K562 (cell line): ENCODE measurements around the gene TUBGCP6. TPM values are rescaled to one million over a fixed set of nuclear protein-coding genes. Genes with fewer than 3 reads are reported as not detected.

Source experiments
- BACH1 ChIP-seq: fragments of 200-800 bp; sonication (Bioruptor generic); IDR thresholded peaks from 2 replicates; pipeline ENCODE4 v1.6.1; 2016; ENCODE audit warnings: missing genetic modification characterization, missing compliant biosample characterization
- BRD4 ChIP-seq: fragments of 200-600 bp; sonication (generic); IDR thresholded peaks from 2 replicates; pipeline ENCODE4 v1.6.1; 2017; ENCODE audit warnings: inconsistent platforms
- CC2D1A ChIP-seq: fragments of 450-650 bp; IDR thresholded peaks from 2 replicates; pipeline ENCODE4 v1.6.1; 2017; ENCODE audit warnings: mild to moderate bottlenecking
- NCOA4 ChIP-seq: fragments of 450-650 bp; IDR thresholded peaks from 2 replicates; pipeline ENCODE4 v1.6.1; 2018; ENCODE audit warnings: mild to moderate bottlenecking; ENCODE audit not compliant: partially characterized antibody
- NFIX ChIP-seq: fragments of 250-450 bp; sonication (Bioruptor Pico); IDR thresholded peaks from 2 replicates; pipeline ENCODE4 v1.4.0; 2020; ENCODE audit warnings: low read depth, mild to moderate bottlenecking, moderate library complexity
- polyA plus RNA-seq, 8 experiments: library from polyadenylated mRNA; depleted of rRNA in 4 of 8; stranded (reverse) in 5 of 8; unstranded in 3 of 8; fragments of >200 nt; fragmentation: Nextera tagmentation in 2 of 8; fragmentation: Illumina TruSeq in 1 of 8; extraction: Ambion mirVana in 2 of 8; extraction: Trizol in 1 of 8; gene quantifications; 2 replicates each; pipeline versions ENCODE4 v1.2.1 to v1.2.3, GENCODE V29; 2011 to 2014; ENCODE audit warnings: inconsistent platforms in 1 of 8, missing spikeins in 1 of 8
- total RNA-seq, 7 experiments: library from RNA; depleted of rRNA in 6 of 7; stranded (reverse); fragments of >200 nt in 6 of 7; fragmentation: Illumina TruSeq in 2 of 7; extraction: Trizol in 2 of 7; gene quantifications; 2 replicates each; pipeline versions ENCODE4 v1.2.1 to v1.2.3, GENCODE V29; 2011 to 2021; ENCODE audit warnings: low replicate concordance in 1 of 7
- TF ChIP-seq, protein P1 (sequence below): fragments of 450-650 bp; IDR thresholded peaks from 2 replicates; pipeline ENCODE4 v1.6.1; 2016; ENCODE audit warnings: mild to moderate bottlenecking, moderate library complexity
- TF ChIP-seq, protein P2 (sequence below): fragments of 250-450 bp; sonication (Bioruptor Pico); IDR thresholded peaks from 2 replicates; pipeline ENCODE4 v1.5.0; 2021; ENCODE audit warnings: mild to moderate bottlenecking, moderate library complexity

Gene TUBGCP6
- total and polyA plus RNA-seq, 9 of the 15 experiments (the other 6 are each of a cell fraction or from before 2014, with no cell fraction given) = 0.76 to 33.0 (median 10.1) TPM

DNA sequence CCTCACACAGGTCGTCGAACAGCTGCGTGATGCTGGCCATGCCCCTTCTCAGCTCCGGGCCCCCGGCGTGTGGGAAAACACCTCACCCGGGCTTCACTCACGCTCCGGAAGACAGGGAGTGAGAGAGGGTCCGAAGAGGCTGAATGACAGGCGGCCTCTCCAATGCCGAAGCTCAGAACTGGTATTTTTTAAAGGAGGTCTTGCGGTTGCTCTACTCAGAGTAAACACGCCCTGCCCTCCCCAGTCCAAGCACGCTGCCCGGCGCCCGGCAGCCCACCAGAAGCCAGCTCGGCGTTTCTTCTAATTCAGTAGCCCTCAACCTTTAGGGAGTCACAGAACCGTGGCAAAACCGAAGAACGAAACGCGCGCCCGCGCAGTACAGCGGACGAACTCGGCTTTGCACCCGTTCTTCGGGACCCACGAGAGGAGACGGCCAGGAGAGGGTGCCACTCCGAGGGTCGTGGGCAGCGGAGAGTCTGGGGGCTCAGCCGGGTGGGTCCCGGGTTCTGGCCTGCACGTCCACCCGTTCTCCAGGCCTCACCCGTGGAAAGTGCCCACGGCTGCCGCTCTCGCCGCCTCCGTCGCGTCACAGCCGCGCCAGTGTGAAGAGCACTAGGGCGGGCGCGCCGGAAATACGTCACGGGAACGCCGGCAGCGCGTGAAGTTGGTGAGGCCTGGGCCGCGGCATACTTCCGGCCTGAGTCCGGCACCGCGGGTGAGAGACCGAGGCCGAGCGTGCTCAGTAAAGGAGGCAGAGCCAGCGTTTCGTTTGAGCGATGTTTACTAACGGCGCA lies at the start of gene TUBGCP6 (continued):
- TF ChIP-seq, protein P1, sequence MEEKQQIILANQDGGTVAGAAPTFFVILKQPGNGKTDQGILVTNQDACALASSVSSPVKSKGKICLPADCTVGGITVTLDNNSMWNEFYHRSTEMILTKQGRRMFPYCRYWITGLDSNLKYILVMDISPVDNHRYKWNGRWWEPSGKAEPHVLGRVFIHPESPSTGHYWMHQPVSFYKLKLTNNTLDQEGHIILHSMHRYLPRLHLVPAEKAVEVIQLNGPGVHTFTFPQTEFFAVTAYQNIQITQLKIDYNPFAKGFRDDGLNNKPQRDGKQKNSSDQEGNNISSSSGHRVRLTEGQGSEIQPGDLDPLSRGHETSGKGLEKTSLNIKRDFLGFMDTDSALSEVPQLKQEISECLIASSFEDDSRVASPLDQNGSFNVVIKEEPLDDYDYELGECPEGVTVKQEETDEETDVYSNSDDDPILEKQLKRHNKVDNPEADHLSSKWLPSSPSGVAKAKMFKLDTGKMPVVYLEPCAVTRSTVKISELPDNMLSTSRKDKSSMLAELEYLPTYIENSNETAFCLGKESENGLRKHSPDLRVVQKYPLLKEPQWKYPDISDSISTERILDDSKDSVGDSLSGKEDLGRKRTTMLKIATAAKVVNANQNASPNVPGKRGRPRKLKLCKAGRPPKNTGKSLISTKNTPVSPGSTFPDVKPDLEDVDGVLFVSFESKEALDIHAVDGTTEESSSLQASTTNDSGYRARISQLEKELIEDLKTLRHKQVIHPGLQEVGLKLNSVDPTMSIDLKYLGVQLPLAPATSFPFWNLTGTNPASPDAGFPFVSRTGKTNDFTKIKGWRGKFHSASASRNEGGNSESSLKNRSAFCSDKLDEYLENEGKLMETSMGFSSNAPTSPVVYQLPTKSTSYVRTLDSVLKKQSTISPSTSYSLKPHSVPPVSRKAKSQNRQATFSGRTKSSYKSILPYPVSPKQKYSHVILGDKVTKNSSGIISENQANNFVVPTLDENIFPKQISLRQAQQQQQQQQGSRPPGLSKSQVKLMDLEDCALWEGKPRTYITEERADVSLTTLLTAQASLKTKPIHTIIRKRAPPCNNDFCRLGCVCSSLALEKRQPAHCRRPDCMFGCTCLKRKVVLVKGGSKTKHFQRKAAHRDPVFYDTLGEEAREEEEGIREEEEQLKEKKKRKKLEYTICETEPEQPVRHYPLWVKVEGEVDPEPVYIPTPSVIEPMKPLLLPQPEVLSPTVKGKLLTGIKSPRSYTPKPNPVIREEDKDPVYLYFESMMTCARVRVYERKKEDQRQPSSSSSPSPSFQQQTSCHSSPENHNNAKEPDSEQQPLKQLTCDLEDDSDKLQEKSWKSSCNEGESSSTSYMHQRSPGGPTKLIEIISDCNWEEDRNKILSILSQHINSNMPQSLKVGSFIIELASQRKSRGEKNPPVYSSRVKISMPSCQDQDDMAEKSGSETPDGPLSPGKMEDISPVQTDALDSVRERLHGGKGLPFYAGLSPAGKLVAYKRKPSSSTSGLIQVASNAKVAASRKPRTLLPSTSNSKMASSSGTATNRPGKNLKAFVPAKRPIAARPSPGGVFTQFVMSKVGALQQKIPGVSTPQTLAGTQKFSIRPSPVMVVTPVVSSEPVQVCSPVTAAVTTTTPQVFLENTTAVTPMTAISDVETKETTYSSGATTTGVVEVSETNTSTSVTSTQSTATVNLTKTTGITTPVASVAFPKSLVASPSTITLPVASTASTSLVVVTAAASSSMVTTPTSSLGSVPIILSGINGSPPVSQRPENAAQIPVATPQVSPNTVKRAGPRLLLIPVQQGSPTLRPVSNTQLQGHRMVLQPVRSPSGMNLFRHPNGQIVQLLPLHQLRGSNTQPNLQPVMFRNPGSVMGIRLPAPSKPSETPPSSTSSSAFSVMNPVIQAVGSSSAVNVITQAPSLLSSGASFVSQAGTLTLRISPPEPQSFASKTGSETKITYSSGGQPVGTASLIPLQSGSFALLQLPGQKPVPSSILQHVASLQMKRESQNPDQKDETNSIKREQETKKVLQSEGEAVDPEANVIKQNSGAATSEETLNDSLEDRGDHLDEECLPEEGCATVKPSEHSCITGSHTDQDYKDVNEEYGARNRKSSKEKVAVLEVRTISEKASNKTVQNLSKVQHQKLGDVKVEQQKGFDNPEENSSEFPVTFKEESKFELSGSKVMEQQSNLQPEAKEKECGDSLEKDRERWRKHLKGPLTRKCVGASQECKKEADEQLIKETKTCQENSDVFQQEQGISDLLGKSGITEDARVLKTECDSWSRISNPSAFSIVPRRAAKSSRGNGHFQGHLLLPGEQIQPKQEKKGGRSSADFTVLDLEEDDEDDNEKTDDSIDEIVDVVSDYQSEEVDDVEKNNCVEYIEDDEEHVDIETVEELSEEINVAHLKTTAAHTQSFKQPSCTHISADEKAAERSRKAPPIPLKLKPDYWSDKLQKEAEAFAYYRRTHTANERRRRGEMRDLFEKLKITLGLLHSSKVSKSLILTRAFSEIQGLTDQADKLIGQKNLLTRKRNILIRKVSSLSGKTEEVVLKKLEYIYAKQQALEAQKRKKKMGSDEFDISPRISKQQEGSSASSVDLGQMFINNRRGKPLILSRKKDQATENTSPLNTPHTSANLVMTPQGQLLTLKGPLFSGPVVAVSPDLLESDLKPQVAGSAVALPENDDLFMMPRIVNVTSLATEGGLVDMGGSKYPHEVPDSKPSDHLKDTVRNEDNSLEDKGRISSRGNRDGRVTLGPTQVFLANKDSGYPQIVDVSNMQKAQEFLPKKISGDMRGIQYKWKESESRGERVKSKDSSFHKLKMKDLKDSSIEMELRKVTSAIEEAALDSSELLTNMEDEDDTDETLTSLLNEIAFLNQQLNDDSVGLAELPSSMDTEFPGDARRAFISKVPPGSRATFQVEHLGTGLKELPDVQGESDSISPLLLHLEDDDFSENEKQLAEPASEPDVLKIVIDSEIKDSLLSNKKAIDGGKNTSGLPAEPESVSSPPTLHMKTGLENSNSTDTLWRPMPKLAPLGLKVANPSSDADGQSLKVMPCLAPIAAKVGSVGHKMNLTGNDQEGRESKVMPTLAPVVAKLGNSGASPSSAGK = peak; percentile 66
- no peak for TF ChIP-seq NFIX (CRISPR knock-in tag)
- no peak for TF ChIP-seq CC2D1A
- TF ChIP-seq BACH1 (tag) = no peak
- no peak for TF ChIP-seq BRD4
- TF ChIP-seq, protein P2, sequence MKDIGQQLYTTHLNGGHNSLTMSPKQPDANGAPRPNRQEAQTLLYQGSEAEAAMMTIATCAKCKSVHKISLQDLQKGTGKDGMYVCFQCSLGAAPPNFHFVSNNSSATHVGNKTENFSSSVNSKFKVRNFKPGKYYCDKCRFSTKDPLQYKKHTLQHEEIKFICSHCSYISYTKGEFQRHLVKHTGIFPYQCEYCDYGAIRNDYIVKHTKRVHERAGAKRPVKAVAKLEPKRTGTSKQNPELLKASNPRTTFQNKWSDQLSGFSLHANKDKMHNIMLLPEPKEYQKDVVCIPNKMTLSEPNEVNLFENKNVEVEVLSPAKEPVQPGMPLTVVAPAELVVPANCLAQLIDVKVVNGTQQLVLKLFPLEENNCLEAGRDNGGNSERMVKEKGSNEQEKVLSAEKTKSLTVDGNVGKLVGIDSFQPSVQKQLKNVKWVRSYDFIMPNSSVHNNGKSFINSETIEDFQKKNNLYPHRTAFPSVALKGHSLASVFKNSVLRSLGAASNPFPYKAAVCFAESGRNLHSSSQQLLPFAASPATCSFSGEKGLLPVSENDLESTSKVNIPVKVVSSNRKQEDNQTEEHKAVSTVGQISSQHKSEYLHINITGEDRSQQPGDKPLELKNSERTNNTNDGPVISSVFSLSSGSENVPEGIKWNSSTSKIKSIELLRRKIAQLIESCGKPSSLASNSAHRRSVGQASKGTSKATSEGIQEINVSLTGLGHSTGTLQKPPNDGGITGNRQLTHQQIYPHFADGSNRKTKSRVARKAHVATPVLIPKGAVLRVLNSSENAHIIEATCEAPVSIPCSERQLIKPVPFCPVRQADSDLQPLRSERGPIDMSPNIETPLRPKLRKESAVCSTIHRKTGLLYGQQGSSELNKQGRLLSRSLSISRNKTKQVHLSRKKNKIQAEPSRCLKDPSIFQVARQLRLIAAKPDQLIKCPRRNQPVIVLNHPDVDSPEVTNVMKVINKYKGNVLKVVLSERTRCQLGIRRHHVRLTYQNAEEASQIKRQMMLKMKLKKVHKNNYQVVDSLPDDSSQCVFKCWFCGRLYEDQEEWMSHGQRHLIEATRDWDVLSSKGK (CRISPR knock-in tag) = no peak
- TF ChIP-seq NCOA4 = no peak
